Spinal cord (tissue), 10 donors: ENCODE data around the gene SLC66A1. TPM values are rescaled to one million over a fixed set of nuclear protein-coding genes. Genes with fewer than 3 reads are reported as not detected.
A peak's percentile ranks its signal among the peaks of the same experiment; 100 is the strongest.

Experiments
- DNase-seq, 6 donors: peaks; one replicate each; pipeline versions ENCODE4 v3.0.0 to v3.0.0-alpha.2; 2013 to 2015; ENCODE audit warnings: low spot score in 6 of 6, low read depth in 4 of 6
- H3K27ac ChIP-seq: one replicate; pipeline ENCODE4 v1.5.1; 2013; ENCODE audit warnings: low read depth, low read length, control low read depth
- H3K27me3 ChIP-seq: one replicate; pipeline ENCODE4 v1.6.1; 2013; ENCODE audit warnings: low read length; ENCODE audit not compliant: control insufficient read depth, insufficient read depth
- H3K36me3 ChIP-seq: one replicate; pipeline ENCODE4 v1.6.1; 2013; ENCODE audit warnings: low read length; ENCODE audit not compliant: control insufficient read depth, insufficient read depth
- H3K4me1 ChIP-seq: one replicate; pipeline ENCODE4 v1.6.1; 2013; ENCODE audit warnings: low read length; ENCODE audit not compliant: control insufficient read depth, insufficient read depth
- H3K4me3 ChIP-seq: one replicate; pipeline ENCODE4 v1.5.1; 2013; ENCODE audit warnings: low read depth, low read length, control low read depth
- H3K9me3 ChIP-seq: one replicate; pipeline ENCODE4 v1.6.1; 2013; ENCODE audit warnings: low read length; ENCODE audit not compliant: control insufficient read depth, insufficient read depth
- WGBS: methylation state at CpG from one replicate; pipeline ENCODE4 v1.1.5; 2013; ENCODE audit warnings: missing lambda C conversion rate; ENCODE audit not compliant: insufficient coverage; 5-methylcytosine and 5-hydroxymethylcytosine counted together
- polyA plus RNA-seq, 2 donors: library from polyadenylated mRNA; unstranded; fragments of 120-200 nt; gene quantifications; one replicate each; pipeline ENCODE4 v1.2.1, GENCODE V29; 2013; ENCODE audit not compliant: insufficient read length in 2 of 2
- total RNA-seq, 2 donors: library from RNA; depleted of rRNA in 1 of 2; stranded (reverse); fragments of 120-200 nt in 1 of 2; fragments of >200 nt in 1 of 2; gene quantifications; one replicate each; pipeline versions ENCODE4 v1.2.3 to v1.2.4, GENCODE V29; 2013 to 2014
- donor health status: healthy.

The SLC66A1 gene
- total and polyA plus RNA-seq, 4 donors: 12.2 to 24.0 (median 19.5) TPM

DNA sequence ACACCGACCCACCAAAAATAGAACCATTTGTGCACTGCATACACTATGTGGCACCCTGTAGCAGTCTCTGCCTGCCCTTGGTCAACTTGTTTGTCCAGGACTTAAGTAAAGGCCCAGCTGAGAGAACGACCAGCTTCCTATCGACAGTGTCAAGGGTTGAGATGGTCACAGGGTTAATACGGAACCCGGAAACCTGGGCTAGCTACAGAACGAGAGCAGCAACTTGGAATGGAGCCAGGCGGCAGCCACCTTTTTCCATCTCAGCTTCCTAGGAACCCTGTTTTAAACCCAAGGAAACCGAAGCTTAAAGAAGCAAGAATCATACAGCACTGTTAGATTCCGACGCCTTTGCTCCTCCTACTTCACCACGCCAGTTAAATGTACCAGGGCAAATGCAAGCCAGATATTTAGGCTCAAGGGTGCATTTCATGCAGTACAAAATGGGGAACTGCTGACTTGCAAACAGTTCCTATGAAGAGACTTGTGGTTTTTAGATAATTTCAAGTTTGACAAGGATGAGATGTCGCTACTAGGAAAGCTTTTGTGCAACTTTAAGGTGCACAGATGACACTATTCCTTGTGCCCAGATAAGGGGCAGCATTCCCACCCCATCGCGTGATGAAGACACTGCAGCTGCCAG lies 35.5 kb downstream of the SLC66A1 start:
- Histone ChIP-seq H3K9me3 (no peaks in the 10 kb centered on the region), H3K4me3 (no peak overlapping the region), H3K4me1 (peaks cover 40% of the 10 kb centered on the region), H3K27ac (no peak overlapping the region), H3K36me3 (peaks cover 73% of the 10 kb centered on the region), H3K27me3 (no peaks in the 10 kb centered on the region)
- WGBS: 92% methylated on average over 11 of the region's 14 CpGs
- DNase-seq: no peak

DNA sequence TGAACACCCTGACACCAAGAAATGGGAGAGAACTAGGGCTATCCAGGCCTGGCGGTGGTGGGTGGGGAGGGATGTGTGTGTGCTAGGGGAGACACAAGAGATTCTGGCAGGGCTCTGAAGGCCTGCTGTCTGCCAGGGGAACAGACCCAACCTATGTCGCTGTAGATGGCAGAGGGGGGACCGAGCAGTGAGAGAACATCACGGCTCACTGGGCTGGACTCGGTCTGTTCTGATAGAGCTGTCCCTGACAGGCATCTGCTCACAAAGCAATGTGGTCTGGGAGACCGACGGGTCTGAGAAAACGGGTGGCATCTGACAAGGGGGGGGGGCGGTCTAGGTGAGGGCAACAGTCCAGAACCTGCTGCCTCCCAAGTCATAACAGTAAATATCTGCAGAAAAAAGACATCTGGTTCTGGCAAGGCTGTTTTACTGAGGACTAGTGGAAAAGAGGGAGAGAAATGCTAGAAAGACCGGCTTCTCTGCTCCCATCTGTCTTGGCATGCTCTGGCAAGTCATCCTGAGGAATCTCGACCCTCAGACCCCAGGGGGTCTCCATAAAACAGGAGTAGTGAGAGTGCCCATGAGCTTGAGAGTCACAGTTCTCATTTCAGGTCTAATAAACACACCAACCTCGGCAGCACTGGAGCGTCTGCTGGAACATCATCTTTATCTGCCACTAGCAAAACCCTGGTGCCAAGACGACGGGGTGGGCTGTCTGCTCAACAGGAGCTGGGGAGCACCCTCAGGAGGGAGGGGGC lies 36.5 kb downstream of the SLC66A1 start:
- Histone ChIP-seq H3K27me3 (no peaks in the 10 kb centered on the region), H3K27ac (no peak overlapping the region), H3K4me3 (no peak overlapping the region), H3K36me3 (peaks cover 73% of the 10 kb centered on the region), H3K9me3 (no peaks in the 10 kb centered on the region), H3K4me1 (peaks cover 44% of the 10 kb centered on the region)
- 67% methylated on average over 11 of the region's 15 CpGs for WGBS
- no peak for DNase-seq

DNA sequence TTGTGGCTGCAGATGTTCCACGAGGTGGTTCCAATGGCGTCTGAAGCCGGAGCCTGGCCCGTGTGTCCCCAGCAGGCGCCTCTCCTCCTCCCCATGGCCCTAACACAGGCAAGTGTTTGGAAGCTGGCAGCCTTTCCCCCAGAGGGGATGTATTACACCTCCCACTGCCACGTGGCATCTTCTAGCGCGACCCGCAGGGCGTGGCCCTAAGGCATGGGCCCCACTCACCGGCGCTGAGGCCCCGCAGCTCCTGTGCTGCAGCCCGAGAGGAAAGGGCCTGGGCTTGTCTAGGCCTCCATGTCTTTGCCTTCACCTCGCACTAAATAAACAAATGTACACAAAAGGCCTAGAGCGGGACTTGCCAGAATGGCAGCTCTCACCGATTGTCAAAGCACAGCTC lies 37.9 kb downstream of the SLC66A1 start:
- no peak overlapping the region for H3K27ac ChIP-seq
- DNase-seq: no peak
- 91% methylated on average over 15 of the region's 17 CpGs for WGBS
- H3K4me1 ChIP-seq: peaks cover 48% of the 10 kb centered on the region
- no peak overlapping the region for H3K4me3 ChIP-seq
- no peaks in the 10 kb centered on the region for H3K27me3 ChIP-seq
- no peaks in the 10 kb centered on the region for H3K9me3 ChIP-seq
- H3K36me3 ChIP-seq: peaks cover 71% of the 10 kb centered on the region

DNA sequence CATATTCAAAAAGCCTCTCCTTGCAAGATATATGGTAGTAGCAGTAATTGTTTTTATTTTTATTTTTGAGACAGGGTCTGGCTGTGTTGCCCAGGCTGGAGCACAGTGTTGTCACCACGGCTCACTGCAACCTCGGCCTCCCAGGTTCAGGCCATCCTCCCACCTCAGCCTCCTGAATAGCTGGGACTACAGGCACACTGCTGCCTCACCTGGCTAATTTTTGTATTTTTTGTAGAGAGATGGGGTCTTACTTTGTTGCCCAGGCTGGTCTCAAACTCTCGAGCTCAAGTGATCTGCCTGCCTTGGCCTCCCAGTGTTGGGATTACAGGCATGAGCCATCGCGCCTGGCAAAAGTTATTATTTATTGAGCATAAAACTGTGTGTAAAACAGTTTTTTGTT lies 38.4 kb downstream of the SLC66A1 start:
- no peak for DNase-seq
- Histone ChIP-seq H3K4me1 (peaks cover 48% of the 10 kb centered on the region), H3K36me3 (peaks cover 70% of the 10 kb centered on the region), H3K27me3 (no peaks in the 10 kb centered on the region), H3K27ac (no peak overlapping the region), H3K9me3 (no peaks in the 10 kb centered on the region), H3K4me3 (no peak overlapping the region)
- WGBS: 95% methylated on average over 3 of the region's 5 CpGs

DNA sequence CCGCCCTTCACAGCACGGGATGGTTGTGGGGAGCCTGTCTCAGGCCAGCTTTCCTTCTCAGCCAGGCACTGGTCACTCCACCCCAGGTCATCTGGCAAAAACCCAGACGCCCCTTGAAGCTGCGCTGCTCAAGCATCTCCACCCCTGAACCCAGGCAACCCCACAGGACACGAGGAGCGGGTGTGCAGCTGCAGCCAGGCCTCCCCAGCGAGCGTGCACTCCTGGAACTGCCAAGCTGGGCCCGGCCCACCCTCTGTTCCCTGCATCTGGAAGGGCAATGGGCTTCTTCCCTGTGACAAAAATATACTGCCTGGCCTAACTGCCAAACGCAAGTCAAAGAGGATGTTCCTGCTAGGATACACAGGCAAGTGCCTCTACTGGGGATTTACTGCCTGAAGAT lies 39.7 kb downstream of the SLC66A1 start:
- H3K4me3 ChIP-seq: no peak overlapping the region
- peaks cover 81% of the 10 kb centered on the region for H3K36me3 ChIP-seq
- H3K4me1 ChIP-seq: peaks cover 48% of the 10 kb centered on the region
- WGBS: 79% methylated on average over 9 of the region's 10 CpGs
- no peaks in the 10 kb centered on the region for H3K9me3 ChIP-seq
- DNase-seq: peak in 1 of 6 donors; percentile 59
- no peaks in the 10 kb centered on the region for H3K27me3 ChIP-seq
- peak overlapping the region; percentile 61 for H3K27ac ChIP-seq

DNA sequence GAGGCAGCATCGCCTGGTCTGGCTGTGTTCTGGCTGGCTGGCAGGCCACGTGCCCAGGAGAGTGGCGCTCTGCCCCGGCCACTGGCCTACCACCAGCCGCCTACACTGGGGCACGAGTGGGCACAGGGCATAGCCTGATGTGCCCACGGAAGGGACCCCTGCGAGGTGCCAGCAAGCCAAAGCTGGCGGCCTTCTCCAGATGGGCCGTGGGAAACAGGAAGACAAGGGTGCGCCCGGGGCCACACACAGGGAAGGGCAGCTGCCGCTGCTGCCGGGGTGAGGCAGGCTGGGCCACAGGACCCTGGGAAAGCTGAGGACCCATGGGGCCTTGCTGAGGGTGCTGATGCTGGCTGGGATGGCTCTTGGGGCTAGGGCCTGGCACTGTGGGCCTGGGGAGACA lies 40.7 kb downstream of the SLC66A1 start:
- Histone ChIP-seq H3K9me3 (no peaks in the 10 kb centered on the region), H3K4me1 (peaks cover 45% of the 10 kb centered on the region), H3K36me3 (peaks cover 83% of the 10 kb centered on the region), H3K4me3 (no peak overlapping the region), H3K27ac (peak overlapping the region; percentile 66), H3K27me3 (no peaks in the 10 kb centered on the region)
- WGBS: 92% methylated on average over 14 of the region's 14 CpGs
- DNase-seq: no peak

DNA sequence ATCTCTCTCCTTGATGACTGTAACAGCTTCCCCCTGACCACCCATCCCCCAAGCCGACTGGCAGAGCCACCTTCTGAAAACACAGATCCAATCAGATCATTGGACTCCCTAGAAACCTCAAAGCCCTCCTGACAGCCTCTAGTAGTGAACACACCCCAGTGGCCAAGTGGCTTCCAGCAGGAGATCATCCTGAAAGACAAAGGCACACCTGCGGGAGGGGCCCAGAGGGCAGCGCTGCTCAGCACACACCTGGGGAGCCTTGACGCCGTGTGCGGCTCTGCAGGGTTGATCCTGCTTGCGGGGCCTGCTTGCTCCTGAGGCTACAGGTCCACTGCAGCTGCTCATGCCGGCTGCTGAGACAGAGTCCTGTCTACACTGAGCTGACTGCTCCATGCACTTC lies 41.5 kb downstream of the SLC66A1 start:
- Histone ChIP-seq H3K9me3 (no peaks in the 10 kb centered on the region), H3K27ac (peak overlapping the region; percentile 66), H3K27me3 (no peaks in the 10 kb centered on the region), H3K4me3 (no peak overlapping the region), H3K36me3 (peaks cover 79% of the 10 kb centered on the region), H3K4me1 (peaks cover 45% of the 10 kb centered on the region)
- WGBS: 45% methylated on average over 7 of the region's 8 CpGs
- DNase-seq: no peak

DNA sequence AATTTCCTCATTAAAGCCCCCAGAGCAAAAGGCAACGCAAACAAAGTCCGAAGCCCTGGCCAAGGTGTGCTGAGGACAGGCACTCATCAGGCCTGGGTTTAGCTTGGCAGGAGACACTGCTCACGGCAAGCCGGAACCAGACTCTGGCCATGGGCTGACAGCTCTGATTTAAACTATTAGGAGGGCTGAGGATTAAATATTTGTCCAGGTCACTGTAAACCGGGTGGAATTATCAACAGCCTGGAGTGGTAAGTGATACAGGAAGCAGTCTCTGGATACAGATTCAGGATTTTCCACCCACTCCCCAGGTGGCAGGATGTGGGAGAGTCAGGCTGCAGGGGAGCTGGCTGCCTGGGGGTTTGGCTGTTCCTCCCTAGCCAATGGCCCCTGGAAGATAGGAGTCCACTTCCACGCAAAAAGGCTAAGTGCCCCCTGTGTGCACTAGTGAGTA lies 42.4 kb downstream of the SLC66A1 start:
- Histone ChIP-seq H3K27ac (no peak overlapping the region), H3K4me1 (peaks cover 42% of the 10 kb centered on the region), H3K4me3 (no peak overlapping the region), H3K36me3 (peaks cover 74% of the 10 kb centered on the region), H3K9me3 (no peaks in the 10 kb centered on the region), H3K27me3 (no peaks in the 10 kb centered on the region)
- WGBS: 63% methylated on average over 5 of the region's 6 CpGs
- no peak for DNase-seq

DNA sequence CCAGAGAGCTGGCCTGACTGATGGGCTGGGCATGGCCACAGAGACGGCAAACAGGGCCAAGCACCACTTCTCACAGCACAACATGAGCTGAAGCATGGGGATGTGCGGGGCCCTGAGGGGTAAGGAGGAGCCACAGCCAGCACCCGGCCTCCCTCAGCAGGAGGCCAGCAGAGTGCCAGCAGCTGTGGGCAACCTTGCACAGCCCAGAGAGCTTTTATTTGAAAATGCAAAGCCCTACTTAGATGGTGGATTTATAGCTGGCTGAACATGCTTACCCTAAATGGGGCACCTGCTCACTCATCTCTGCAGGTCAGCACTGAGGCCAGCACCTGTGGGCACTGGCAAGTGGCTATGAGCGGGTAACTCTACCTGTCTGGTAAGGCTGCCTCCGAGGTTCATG lies 44.1 kb downstream of the SLC66A1 start:
- no peaks in the 10 kb centered on the region for H3K9me3 ChIP-seq
- no peak for DNase-seq

More for the DNA sequence above, 44.1 kb downstream of the SLC66A1 start:
- Histone ChIP-seq H3K36me3 (peaks cover 62% of the 10 kb centered on the region), H3K4me3 (no peak overlapping the region), H3K27me3 (no peaks in the 10 kb centered on the region), H3K27ac (no peak overlapping the region), H3K4me1 (peaks cover 50% of the 10 kb centered on the region)
- 81% methylated on average over 4 of the region's 5 CpGs for WGBS
